Measurements from ENCODE around the gene THBS2. TPM values are rescaled to one million over a fixed set of nuclear protein-coding genes. Genes with fewer than 3 reads are reported as not detected.
"Not testable (repeated sequence)": the region's sequence is repeated elsewhere in the genome, so short reads cannot be mapped to it uniquely, and the experiment has no call there.

The THBS2 gene
- total and polyA plus RNA-seq, 2 of the 4 experiments (the other 2 are of a cell fraction) = 97.3 to 113 TPM

- H2AK5ac ChIP-seq (ENCODE audit: low read depth, low read length); H3K14ac ChIP-seq (replicated peaks; ENCODE audit: low read depth, low read length); in situ Hi-C loops (cut with MboI; ENCODE audit: low sequenced_read_pairs); H4K5ac ChIP-seq (ENCODE audit: low read depth, low read length); ATAC-seq (ENCODE audit: low read depth); BruUV-seq (replicated peaks); H3K56ac ChIP-seq (ENCODE audit: extremely low read depth, insufficient read depth, low read length); H4K20me1 ChIP-seq (ENCODE audit: insufficient read depth, low read length); H3K4me3 ChIP-seq (ENCODE audit: insufficient read depth, low read depth, low read length); H3K9ac ChIP-seq (ENCODE audit: low read depth, low read length); H3K23ac ChIP-seq (ENCODE audit: low read depth, low read length); H3K79me1 ChIP-seq (ENCODE audit: low read depth in 1 of 2, low read length in 2 of 2); H2BK120ac ChIP-seq (ENCODE audit: low read depth, low read length); H2BK20ac ChIP-seq (ENCODE audit: low read depth, low read length); DNase-seq; H2AK9ac ChIP-seq (replicated peaks; ENCODE audit: low read depth, low read length, poor library complexity); CTCF ChIA-PET; H3K36me3 ChIP-seq (ENCODE audit: control insufficient read depth, insufficient read depth, low read length); H3K4ac ChIP-seq (ENCODE audit: low read depth, low read length); H4K91ac ChIP-seq (ENCODE audit: insufficient read depth, low read depth, low read length); H2BK15ac ChIP-seq (ENCODE audit: low read depth, low read length); H3K9me1 ChIP-seq (ENCODE audit: insufficient read depth, low read length); POLR2A ChIA-PET (ENCODE audit: unreplicated experiment); H3K27me3 ChIP-seq (ENCODE audit: control insufficient read depth, insufficient read depth, low read length); H3K4me1 ChIP-seq (ENCODE audit: control insufficient read depth, insufficient read depth, low read length); H2BK5ac ChIP-seq (ENCODE audit: low read depth, low read length, poor library complexity, severe bottlenecking); dilution Hi-C loops (cut with HindIII; ENCODE audit: low sequenced_read_pairs, unreplicated experiment); H3K18ac ChIP-seq (ENCODE audit: low read depth, low read length); H3K27ac ChIP-seq (ENCODE audit: insufficient read depth, low read length); H4K8ac ChIP-seq (ENCODE audit: low read depth in 2 of 2, low read length in 2 of 2); H3K9me3 ChIP-seq (ENCODE audit: control insufficient read depth, insufficient read depth, low read length); H2AFZ ChIP-seq (replicated peaks; ENCODE audit: low read length, poor library complexity); H3K4me2 ChIP-seq (ENCODE audit: low read depth, low read length): not testable (repeated sequence)
- intact Hi-C loops (cut with micrococcal nuclease) = loop anchor here (10.0 kb wide), 1 partner anchor 705 kb away; no protein-coding TSS in a partner anchor
- WGBS, 2 experiments (ENCODE audit: extremely low coverage in 2 of 2, insufficient read length in 1 of 2) = no CpG with 5 or more reads among the region's 1 CpG
Measured at GRCh38 chr6:169179831-169180230, 73.8 kb downstream of the THBS2 start.
